RWPE1 (cell line): ENCODE results near the gene DBF4.
"Not testable (repeated sequence)": the region's sequence is repeated elsewhere in the genome, so short reads cannot be mapped to it uniquely, and the experiment has no call there.

ENCODE experiments used
- CTCF ChIA-PET: fragments of 350-600 bp; sonication (Branson Sonifier 250); formaldehyde crosslinking; extraction: SDS; loops from one replicate; lab custom pipeline; 2021; lab: Yijun Ruan, JAX
- POLR2A ChIA-PET: fragments of 400-600 bp; formaldehyde crosslinking; extraction: SDS; loops from one replicate; lab custom pipeline; 2020; ENCODE audit warnings: antibody characterized with exemption; ENCODE audit not compliant: low non-redundant PET; lab: Yijun Ruan, JAX
- DNase-seq: peaks from one replicate; pipeline ENCODE4 v3.0.0; 2012; ENCODE audit warnings: low spot score
- H3K27ac ChIP-seq: fragments of 450-650 bp; 2 replicates; pipeline ENCODE4 v1.5.1; 2017
- TF ChIP-seq, protein P1 (sequence below): fragments of 450-650 bp; conservative IDR thresholded peaks from 2 replicates; pipeline ENCODE4 v1.5.1; 2017; ENCODE audit warnings: low read depth, mild to moderate bottlenecking

The DBF4 gene

GRCh38 chr7:87853237-87853864 lies 22.9 kb upstream of the DBF4 start:
- TF ChIP-seq, protein P1, sequence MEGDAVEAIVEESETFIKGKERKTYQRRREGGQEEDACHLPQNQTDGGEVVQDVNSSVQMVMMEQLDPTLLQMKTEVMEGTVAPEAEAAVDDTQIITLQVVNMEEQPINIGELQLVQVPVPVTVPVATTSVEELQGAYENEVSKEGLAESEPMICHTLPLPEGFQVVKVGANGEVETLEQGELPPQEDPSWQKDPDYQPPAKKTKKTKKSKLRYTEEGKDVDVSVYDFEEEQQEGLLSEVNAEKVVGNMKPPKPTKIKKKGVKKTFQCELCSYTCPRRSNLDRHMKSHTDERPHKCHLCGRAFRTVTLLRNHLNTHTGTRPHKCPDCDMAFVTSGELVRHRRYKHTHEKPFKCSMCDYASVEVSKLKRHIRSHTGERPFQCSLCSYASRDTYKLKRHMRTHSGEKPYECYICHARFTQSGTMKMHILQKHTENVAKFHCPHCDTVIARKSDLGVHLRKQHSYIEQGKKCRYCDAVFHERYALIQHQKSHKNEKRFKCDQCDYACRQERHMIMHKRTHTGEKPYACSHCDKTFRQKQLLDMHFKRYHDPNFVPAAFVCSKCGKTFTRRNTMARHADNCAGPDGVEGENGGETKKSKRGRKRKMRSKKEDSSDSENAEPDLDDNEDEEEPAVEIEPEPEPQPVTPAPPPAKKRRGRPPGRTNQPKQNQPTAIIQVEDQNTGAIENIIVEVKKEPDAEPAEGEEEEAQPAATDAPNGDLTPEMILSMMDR, result no peak
- DNase-seq, result no peak
- ChIA-PET POLR2A (no interaction called here), CTCF (no interaction called here)
- no peak overlapping the region for H3K27ac ChIP-seq

- CTCF ChIA-PET, result no interaction called here
- POLR2A ChIA-PET, result no interaction called here
- TF ChIP-seq, protein P1, result no peak
- no peak for DNase-seq
- H3K27ac ChIP-seq, result no peak overlapping the region
Observed at GRCh38 chr7:87858417-87859100, 17.7 kb upstream of the DBF4 start.

DNA sequence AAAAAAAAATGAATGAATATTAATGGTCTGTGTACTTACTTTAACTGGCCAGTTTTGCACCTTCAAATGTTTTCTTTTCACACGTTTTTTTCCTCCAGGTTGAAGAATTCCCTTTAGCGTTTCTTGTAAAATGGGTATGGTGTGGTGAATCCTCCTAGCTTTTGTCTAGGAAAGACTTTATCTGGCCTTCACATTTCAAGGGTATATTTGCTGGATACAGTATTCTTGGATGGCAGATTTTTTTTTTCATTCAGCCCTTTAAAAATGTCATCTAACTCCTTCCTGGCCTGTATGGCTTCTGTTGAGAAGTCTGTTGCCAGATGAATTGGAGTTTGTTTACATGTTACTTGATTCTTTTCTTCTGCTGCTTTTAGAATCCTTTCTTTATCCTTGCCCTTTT lies 10.2 kb upstream of the DBF4 start:
- H3K27ac ChIP-seq, result no peak overlapping the region
- ChIA-PET POLR2A (no interaction called here), CTCF (no interaction called here)
- DNase-seq, result no peak
- TF ChIP-seq, protein P1, result no peak

DNA sequence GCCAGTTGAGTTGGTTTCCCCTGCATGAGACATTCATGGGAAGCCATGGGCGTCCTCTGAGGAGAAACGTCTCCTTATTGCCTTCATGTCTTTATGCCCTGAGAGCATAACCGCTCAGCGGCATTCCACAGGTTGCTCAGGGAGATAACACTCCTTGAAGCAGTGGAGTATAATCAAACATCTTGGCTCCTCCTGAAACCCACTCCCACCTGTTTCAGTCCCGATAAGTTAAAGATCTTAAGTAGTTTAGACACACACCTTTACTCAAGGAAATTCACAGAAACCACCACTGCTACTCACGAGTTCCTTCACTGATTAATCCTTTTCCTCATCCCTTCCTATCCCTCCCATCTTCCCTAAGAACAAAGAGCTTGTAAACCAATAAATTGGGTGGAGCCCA lies 9.8 kb upstream of the DBF4 start:
- H3K27ac ChIP-seq, POLR2A ChIA-PET, CTCF ChIA-PET, DNase-seq: not testable (repeated sequence)

- ChIA-PET POLR2A (no interaction called here), CTCF (interaction anchor here (0.6 to 1.0 kb wide), 2 partner anchors 73 to 216 kb away, joined by 3 to 4 read pairs; no protein-coding TSS in a partner anchor)
- no peak for DNase-seq
- H3K27ac ChIP-seq, result no peak overlapping the region
- TF ChIP-seq, protein P1, result no peak
Observed at GRCh38 chr7:87870471-87870870, 5.8 kb upstream of the DBF4 start.

DNA sequence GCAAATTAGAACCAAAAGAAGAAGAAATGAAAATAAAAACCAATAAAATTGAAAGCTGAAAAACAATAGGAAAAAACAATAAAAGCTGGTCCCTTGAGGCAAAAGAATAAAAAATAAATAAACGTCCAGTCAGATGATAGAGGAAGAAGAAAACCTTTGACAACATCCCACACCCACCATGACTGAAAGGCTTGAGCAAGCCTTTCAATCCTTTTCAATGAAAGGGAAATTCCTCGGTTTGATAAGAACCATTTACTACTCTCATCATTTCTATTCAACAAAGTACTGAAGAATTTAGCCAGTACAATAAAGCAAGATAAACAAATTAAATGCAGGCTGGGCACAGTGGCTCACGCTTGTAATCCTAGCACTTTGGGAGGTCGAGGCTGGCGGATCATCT lies 3.9 kb upstream of the DBF4 start:
- ChIA-PET CTCF (no interaction called here), POLR2A (no interaction called here)
- H3K27ac ChIP-seq, result no peak overlapping the region
- no peak for DNase-seq
- TF ChIP-seq, protein P1, result no peak

GRCh38 chr7:87873328-87873727 lies 3.0 kb upstream of the DBF4 start:
- POLR2A ChIA-PET, H3K27ac ChIP-seq, DNase-seq: not testable (repeated sequence)
- CTCF ChIA-PET, result interaction anchor here (0.6 kb wide), 1 partner anchor 803 kb away, joined by 3 read pairs; no protein-coding TSS in a partner anchor
